ENCODE data around the gene SELENOM. TPM values are rescaled to one million over a fixed set of nuclear protein-coding genes. Genes with fewer than 3 reads are reported as not detected.

SELENOM gene
- polyA plus RNA-seq, 1 donor (not counting 4 experiments of a cell fraction or from before 2014, with no cell fraction given): 9.1 TPM

- Histone ChIP-seq H3K9me3 (ENCODE audit: control insufficient read depth, low read depth, low read length) (no peaks in the 10 kb centered on the region), H2AFZ (ENCODE audit: control insufficient read depth, low read length) (no peak overlapping the region), H3K4me1 (ENCODE audit: control insufficient read depth, extremely low read depth, insufficient read depth, low read length) (peaks cover 8% of the 10 kb centered on the region), H3K79me2 (ENCODE audit: control insufficient read depth, insufficient read depth, low read length) (no peaks in the 10 kb centered on the region), H3K36me3 (ENCODE audit: control insufficient read depth in 2 of 2, extremely low read depth in 1 of 2, insufficient read depth in 2 of 2, low read length in 2 of 2) (no peaks in the 10 kb centered on the region), H3K9me1 (ENCODE audit: control insufficient read depth, extremely low read depth, insufficient read depth, low read length) (no peaks in the 10 kb centered on the region), H3K4me3 (ENCODE audit: control insufficient read depth in 2 of 3, extremely low read depth in 1 of 3, insufficient read depth in 2 of 3, low read depth in 1 of 3, low read length in 3 of 3) (no peak overlapping the region), H3K27ac (ENCODE audit: control insufficient read depth, insufficient read depth, low read length) (no peak overlapping the region), H3K9ac (ENCODE audit: control insufficient read depth, extremely low read depth, insufficient read depth, low read length) (no peak overlapping the region), H4K20me1 (ENCODE audit: control insufficient read depth, extremely low read depth, insufficient read depth, low read length) (no peaks in the 10 kb centered on the region), H3K4me2 (ENCODE audit: control insufficient read depth, extremely low read depth, insufficient read depth, low read depth, low read length) (no peak overlapping the region), H3K27me3 (ENCODE audit: control insufficient read depth, extremely low read depth, insufficient read depth, low read length) (peaks cover 17% of the 10 kb centered on the region)
- dilution Hi-C loops (cut with MboI; ENCODE audit: extremely low pct_ligation_motif_present, low sequenced_read_pairs): no loop called here
- DNase-seq (ENCODE audit: low read depth, low spot score) (no peak), FAIRE-seq (no peak)
- no peak for TF ChIP-seq CTCF (optimal IDR thresholded peaks at IDR 0.05 in 1 of 3, IDR thresholded peaks at IDR 0.05 in 1 of 3, conservative IDR thresholded peaks at IDR 0.05 in 1 of 3; ENCODE audit: extremely low read depth in 1 of 3, insufficient read depth in 2 of 3, low read length in 3 of 3)
- TF ChIP-seq EZH2 (IDR thresholded peaks at IDR 0.05; ENCODE audit: low read length): no peak
Observed at GRCh38 chr22:31126869-31127175, 19.5 kb upstream of the SELENOM start.

GRCh38 chr22:31126128-31126868, 18.9 kb upstream of the SELENOM start:
- H3K4me3 ChIP-seq (ENCODE audit: control insufficient read depth in 2 of 3, extremely low read depth in 1 of 3, insufficient read depth in 2 of 3, low read depth in 1 of 3, low read length in 3 of 3): no peak overlapping the region
- dilution Hi-C loops (cut with MboI; ENCODE audit: extremely low pct_ligation_motif_present, low sequenced_read_pairs): no loop called here
- DNase-seq (ENCODE audit: low read depth, low spot score) (no peak), FAIRE-seq (no peak)
- H3K9me1 ChIP-seq (ENCODE audit: control insufficient read depth, extremely low read depth, insufficient read depth, low read length): no peaks in the 10 kb centered on the region
- peaks cover 17% of the 10 kb centered on the region for H3K27me3 ChIP-seq (ENCODE audit: control insufficient read depth, extremely low read depth, insufficient read depth, low read length)
- no peak overlapping the region for H2AFZ ChIP-seq (ENCODE audit: control insufficient read depth, low read length)
- TF ChIP-seq CTCF (optimal IDR thresholded peaks at IDR 0.05 in 1 of 3, IDR thresholded peaks at IDR 0.05 in 1 of 3, conservative IDR thresholded peaks at IDR 0.05 in 1 of 3; ENCODE audit: extremely low read depth in 1 of 3, insufficient read depth in 2 of 3, low read length in 3 of 3): no peak
- no peak for TF ChIP-seq EZH2 (IDR thresholded peaks at IDR 0.05; ENCODE audit: low read length)
- H3K36me3 ChIP-seq (ENCODE audit: control insufficient read depth in 2 of 2, extremely low read depth in 1 of 2, insufficient read depth in 2 of 2, low read length in 2 of 2): no peaks in the 10 kb centered on the region
- peaks cover 8% of the 10 kb centered on the region for H3K4me1 ChIP-seq (ENCODE audit: control insufficient read depth, extremely low read depth, insufficient read depth, low read length)
- no peak overlapping the region for H3K9ac ChIP-seq (ENCODE audit: control insufficient read depth, extremely low read depth, insufficient read depth, low read length)
- no peaks in the 10 kb centered on the region for H3K79me2 ChIP-seq (ENCODE audit: control insufficient read depth, insufficient read depth, low read length)
- H3K27ac ChIP-seq (ENCODE audit: control insufficient read depth, insufficient read depth, low read length): no peak overlapping the region
- H3K9me3 ChIP-seq (ENCODE audit: control insufficient read depth, low read depth, low read length): no peaks in the 10 kb centered on the region
- H4K20me1 ChIP-seq (ENCODE audit: control insufficient read depth, extremely low read depth, insufficient read depth, low read length): no peaks in the 10 kb centered on the region
- H3K4me2 ChIP-seq (ENCODE audit: control insufficient read depth, extremely low read depth, insufficient read depth, low read depth, low read length): no peak overlapping the region

Data from keratinocyte (primary cell).